GM12872 (cell line): ENCODE results near the gene TAF1B.

Experiments used
- TF ChIP-seq, protein P1 (sequence below): IDR thresholded peaks from 3 replicates; pipeline ENCODE4 v1.5.1; 2011; ENCODE audit warnings: low read depth, mild to moderate bottlenecking, low read length, moderate library complexity; ENCODE audit not compliant: insufficient read depth

Gene TAF1B

DNA sequence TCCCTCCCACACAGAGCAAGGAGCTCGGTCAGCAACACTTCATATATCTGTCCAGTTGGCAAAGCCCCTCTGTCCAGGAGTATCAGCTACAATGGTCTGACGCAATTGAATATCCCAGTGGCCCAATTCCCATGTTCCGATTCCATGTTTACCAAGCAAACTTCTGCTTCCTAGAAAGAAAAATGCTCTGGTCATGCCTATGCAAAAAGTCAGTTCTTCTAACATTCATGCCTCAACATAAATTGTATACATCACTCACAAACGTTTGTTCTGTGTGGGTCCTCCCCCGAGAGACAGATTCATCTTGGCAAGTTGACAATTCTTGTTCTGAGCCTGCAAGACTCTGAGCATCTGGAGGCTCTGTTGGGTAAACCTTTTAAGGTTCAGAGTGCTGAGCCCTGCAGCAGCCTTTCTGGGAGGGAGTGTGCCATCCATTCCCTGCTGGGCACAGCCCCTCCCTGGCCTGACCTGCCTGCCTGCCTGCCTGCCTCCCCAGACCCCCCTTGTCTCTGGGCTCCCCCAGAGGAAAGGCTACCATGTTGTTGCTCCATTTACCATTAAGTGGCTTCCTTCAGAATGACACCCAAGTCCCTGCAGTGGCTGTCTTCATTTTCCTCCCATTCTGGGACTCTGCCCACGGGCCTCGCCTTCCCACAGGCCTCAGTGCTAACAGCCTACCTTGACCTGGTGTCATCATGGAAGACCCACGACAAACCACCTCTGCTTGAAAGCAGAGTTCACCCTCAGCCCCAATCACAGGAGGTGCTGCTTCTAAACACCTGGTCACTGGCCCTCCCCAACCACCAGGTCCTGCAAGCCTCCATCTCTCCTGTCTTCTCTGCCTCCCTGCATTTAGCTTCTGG, 37.6 kb upstream of the TAF1B start:
- TF ChIP-seq, protein P1, sequence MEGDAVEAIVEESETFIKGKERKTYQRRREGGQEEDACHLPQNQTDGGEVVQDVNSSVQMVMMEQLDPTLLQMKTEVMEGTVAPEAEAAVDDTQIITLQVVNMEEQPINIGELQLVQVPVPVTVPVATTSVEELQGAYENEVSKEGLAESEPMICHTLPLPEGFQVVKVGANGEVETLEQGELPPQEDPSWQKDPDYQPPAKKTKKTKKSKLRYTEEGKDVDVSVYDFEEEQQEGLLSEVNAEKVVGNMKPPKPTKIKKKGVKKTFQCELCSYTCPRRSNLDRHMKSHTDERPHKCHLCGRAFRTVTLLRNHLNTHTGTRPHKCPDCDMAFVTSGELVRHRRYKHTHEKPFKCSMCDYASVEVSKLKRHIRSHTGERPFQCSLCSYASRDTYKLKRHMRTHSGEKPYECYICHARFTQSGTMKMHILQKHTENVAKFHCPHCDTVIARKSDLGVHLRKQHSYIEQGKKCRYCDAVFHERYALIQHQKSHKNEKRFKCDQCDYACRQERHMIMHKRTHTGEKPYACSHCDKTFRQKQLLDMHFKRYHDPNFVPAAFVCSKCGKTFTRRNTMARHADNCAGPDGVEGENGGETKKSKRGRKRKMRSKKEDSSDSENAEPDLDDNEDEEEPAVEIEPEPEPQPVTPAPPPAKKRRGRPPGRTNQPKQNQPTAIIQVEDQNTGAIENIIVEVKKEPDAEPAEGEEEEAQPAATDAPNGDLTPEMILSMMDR: no peak

DNA sequence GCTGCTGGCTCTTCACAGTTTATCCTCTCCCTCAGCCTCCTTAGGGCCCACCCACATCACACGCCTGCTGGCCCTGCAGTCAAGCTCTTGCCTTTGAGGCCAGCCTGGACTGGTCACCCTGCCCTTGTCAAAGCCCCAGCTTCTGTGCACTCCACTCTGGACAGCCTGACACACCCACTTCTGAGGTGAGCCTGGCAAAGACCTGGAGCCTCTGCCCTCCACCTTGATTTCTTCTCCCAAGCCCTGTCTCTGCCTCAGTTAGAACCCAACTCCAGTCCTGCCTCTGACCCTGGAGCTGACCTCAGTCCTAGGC, 37.0 kb upstream of the TAF1B start:
- TF ChIP-seq, protein P1: no peak

DNA sequence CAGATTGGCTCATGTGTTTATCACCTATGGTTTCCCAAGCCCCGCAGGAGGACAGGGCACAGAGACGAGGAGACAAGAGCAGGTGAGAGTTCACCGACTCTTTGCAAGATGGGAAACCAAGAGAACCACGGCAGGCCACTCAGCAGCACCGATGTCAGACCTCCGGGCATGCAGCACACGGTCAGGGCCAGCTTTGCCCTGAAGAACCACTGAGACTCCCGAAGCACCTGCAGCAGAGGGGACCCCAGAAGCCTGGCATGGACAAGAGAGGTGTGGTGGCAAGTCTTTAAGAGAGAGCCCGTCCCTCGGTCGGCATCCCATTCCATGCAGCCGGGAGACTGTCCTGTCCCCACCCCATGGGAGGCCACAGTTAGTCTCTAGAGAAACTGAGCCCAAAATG, 36.6 kb upstream of the TAF1B start:
- TF ChIP-seq, protein P1: no peak

DNA sequence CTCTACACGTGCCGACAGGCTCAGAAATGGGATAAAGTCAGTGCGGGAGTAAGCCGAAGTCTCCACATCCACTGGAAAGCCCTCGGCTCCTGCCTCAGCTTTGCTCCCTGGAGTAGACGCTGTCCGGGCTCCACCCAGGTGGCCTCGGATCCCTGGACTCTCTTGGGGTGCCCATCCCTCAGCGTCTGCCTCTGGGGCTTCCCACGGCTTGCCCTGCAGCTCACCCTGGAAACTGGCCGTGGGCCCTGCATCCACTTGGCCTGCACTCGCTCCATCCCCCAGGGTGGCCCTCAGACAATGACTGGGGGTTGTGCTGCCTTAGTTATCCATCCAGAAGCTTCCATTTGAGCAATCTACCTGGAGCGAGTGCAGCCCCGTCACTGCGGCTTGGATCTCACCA, 36.2 kb upstream of the TAF1B start:
- TF ChIP-seq, protein P1: no peak

DNA sequence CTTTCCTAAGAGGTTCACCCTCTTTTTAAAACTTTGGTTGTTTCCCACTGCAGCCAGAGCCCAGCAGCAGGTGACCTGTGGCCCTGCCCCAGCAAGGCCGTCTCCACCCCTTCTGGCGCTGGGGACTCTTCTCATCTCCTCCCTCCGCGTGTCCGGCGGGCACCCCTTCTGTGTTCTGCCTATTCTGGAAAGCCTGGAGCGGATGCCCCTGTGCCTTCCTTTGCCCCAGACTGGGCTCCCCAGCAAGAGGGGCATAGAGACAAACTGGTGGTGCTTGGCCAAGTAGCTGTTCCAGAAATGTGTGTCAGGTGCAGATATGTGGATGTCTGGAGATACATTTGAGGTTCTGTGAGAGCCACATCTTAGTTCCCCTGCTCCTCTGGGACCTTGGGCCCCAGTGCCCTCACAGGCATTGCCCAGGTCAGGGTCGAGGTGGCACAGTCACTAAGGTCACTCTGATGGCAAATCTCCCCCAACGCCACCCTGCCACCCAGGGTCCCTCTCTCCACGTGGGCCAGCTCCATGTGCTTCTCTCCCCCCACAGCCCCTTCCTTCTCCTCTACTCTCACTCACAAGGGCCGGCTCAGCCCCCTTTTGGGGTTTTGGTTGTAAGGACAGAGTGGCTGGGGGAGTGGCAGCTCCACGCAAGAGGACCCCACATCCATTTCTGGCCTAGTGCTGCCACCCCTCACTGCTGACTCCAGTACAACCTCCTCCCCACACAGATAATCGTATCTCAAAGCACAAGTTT, 35.5 kb upstream of the TAF1B start:
- TF ChIP-seq, protein P1: no peak

DNA sequence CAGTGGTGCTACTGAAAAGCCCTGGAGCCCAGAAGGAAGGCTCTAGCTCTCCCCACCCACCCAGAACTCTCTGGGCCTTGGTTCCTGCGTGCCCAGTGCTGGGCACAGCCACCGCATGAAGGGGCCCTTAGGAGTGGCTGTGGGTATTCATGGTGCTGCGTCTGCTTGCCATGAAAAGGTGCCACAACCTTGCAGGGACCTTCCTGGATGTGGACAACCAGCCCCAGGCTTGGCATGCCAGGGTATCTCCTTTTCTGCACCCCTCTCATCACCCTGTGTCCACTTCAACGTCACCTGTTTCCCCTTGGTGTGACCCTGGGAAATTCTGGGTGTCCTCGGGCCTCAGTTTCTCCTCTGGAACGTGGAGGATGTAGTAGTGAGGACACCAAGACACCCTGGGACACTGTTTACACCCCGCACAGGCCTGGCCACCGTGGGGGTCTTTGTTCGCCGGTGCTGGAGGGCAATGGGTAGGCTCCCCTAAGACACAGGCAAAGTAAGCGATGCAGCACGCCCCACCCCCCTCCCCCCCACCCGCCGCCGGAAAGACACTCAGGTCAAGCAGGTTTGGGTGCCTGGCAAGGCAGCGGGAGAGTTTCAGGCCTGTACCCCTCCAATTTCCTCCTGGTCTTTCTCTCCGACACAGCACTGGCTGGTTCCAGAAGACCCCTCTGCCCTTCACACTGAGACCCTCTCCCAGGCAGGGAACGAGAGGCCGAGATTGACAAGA, 34.8 kb upstream of the TAF1B start:
- TF ChIP-seq, protein P1: no peak

DNA sequence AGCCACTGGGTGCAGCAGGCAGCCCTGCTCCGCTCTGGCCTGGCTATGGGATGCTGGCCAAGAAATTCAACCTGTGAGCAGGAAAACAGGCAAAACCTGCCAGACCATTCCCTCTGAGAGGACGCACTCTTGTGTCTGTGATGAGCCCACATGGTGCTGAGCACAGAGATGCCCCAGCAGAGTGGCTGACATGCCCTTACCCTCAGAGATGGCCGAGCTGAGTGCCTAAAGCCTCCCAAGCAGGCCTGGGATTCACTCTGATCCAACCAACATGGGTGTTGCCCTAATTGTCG, 34.3 kb upstream of the TAF1B start:
- TF ChIP-seq, protein P1: no peak
